Uterus (tissue), 3 donors: ENCODE results near the gene MTCL3.

Experiments used
- DNase-seq, 2 donors: peaks; one replicate each; pipeline ENCODE4 v3.0.0-alpha.2; 2019 to 2020
- H3K27ac ChIP-seq, 2 donors: fragments of 200-600 bp; sonication (generic); 1 replicate in 1 of 2; 2 replicates in 1 of 2; pipeline ENCODE4 v1.5.1; 2016 to 2018
- H3K27me3 ChIP-seq, 2 donors: fragments of 200-600 bp; sonication (generic); one replicate each; pipeline ENCODE4 v1.5.1; 2018 to 2019; ENCODE audit warnings: control low read depth in 1 of 2
- H3K36me3 ChIP-seq, 2 donors: fragments of 200-600 bp; sonication (generic); one replicate each; pipeline ENCODE4 v1.5.1; 2019; ENCODE audit warnings: control low read depth in 1 of 2
- H3K4me1 ChIP-seq, 2 donors: fragments of 200-600 bp; sonication (generic); one replicate each; pipeline ENCODE4 v1.5.1; 2018 to 2019; ENCODE audit warnings: control low read depth in 1 of 2
- H3K4me3 ChIP-seq, 2 donors: fragments of 200-600 bp; sonication (generic); 1 replicate in 1 of 2; 2 replicates in 1 of 2; pipeline ENCODE4 v1.5.1; 2018 to 2019; ENCODE audit warnings: mild to moderate bottlenecking in 1 of 2
- H3K9me3 ChIP-seq, 2 donors: fragments of 200-600 bp; sonication (generic); one replicate each; pipeline ENCODE4 v1.5.1; 2019; ENCODE audit warnings: control low read depth in 1 of 2
- CTCF ChIP-seq, 4 experiments: fragments of 200-600 bp in 2 of 4; fragments of 450-650 bp in 2 of 4; sonication (generic) in 2 of 4; IDR thresholded peaks; one replicate each; pipeline ENCODE4 v1.5.1; 2016 to 2019; ENCODE audit warnings: antibody characterized with exemption in 4 of 4, mild to moderate bottlenecking in 2 of 4, moderate library complexity in 1 of 4
- POLR2A ChIP-seq, 2 donors: fragments of 450-650 bp; IDR thresholded peaks; one replicate each; pipeline ENCODE4 v1.6.1; 2016; ENCODE audit warnings: antibody characterized with exemption in 2 of 2, mild to moderate bottlenecking in 1 of 2, moderate library complexity in 1 of 2
- intact Hi-C: fragments of 100-400 bp; cut with DNase I; formaldehyde crosslinking; loops from one replicate; pipeline ENCODE4 v1.15.1; 2023; ENCODE audit warnings: low total_unique reads
- donor health status: DM: yes; HTN: yes; CAD: no.

The MTCL3 gene

GRCh38 chr6:127494240-127494767 lies 24.8 kb downstream of the MTCL3 start:
- no peaks in the 10 kb centered on the region for H3K4me1 ChIP-seq
- H3K4me3 ChIP-seq = no peak overlapping the region
- DNase-seq = no peak
- no peaks in the 10 kb centered on the region for H3K9me3 ChIP-seq
- H3K36me3 ChIP-seq = no peaks in the 10 kb centered on the region
- H3K27me3 ChIP-seq = no peaks in the 10 kb centered on the region
- intact Hi-C loops = no loop called here
- no peak for TF ChIP-seq POLR2A (IDR thresholded peaks at IDR 0.05)
- TF ChIP-seq CTCF (IDR thresholded peaks at IDR 0.05) = no peak
- H3K27ac ChIP-seq = no peak overlapping the region

DNA sequence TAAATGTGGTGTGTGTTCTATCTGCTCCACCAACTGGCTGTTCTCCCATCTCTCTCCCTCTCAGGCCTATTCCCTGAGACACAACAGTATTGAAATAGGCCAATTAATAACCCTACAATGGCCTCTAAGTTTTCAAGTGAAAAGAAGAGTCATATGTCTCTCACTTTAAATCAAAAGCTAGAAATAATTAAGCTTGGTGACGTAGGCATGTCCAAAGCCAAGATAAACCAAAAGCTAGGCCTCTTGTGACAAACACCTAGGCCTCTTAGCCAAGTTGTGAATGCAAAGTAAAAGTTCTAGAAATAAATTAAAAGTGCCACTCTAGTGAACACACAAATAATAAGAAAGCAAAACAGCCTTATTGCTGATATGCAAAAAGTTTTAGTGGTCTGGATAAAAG lies 29.9 kb downstream of the MTCL3 start:
- no peak for TF ChIP-seq POLR2A (IDR thresholded peaks at IDR 0.05)
- TF ChIP-seq CTCF (IDR thresholded peaks at IDR 0.05) = no peak
- Histone ChIP-seq H3K4me3 (no peak overlapping the region), H3K9me3 (no peaks in the 10 kb centered on the region), H3K36me3 (no peaks in the 10 kb centered on the region), H3K4me1 (peaks cover 0 to 4% of the 10 kb centered on the region in 2 donors), H3K27ac (no peak overlapping the region), H3K27me3 (no peaks in the 10 kb centered on the region)
- no peak for DNase-seq
- intact Hi-C loops = no loop called here

DNA sequence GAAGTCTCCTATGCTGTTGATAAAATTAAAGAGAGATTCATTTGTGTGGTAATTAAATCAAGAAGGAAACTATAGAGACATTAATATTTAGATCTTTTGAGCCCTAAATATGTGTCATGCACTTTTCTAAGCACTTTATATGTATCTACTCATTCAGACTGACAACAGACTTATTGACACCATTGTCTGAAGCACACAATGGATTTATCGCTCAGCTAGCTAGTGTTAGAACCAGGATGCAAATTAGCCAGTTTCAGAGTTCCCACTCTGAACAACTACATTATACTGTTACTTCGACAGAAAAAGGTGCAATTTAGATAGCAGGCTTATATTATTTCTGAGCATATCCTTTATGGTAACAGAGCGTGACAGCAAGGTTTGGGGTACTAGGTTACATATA lies 32.2 kb downstream of the MTCL3 start:
- Histone ChIP-seq H3K4me3 (no peak overlapping the region), H3K36me3 (no peaks in the 10 kb centered on the region), H3K27me3 (no peaks in the 10 kb centered on the region), H3K27ac (no peak overlapping the region), H3K9me3 (no peaks in the 10 kb centered on the region), H3K4me1 (peaks cover 0 to 4% of the 10 kb centered on the region in 2 donors)
- TF ChIP-seq POLR2A (IDR thresholded peaks at IDR 0.05) = no peak
- no peak for TF ChIP-seq CTCF (IDR thresholded peaks at IDR 0.05)
- no peak for DNase-seq
- intact Hi-C loops = no loop called here

DNA sequence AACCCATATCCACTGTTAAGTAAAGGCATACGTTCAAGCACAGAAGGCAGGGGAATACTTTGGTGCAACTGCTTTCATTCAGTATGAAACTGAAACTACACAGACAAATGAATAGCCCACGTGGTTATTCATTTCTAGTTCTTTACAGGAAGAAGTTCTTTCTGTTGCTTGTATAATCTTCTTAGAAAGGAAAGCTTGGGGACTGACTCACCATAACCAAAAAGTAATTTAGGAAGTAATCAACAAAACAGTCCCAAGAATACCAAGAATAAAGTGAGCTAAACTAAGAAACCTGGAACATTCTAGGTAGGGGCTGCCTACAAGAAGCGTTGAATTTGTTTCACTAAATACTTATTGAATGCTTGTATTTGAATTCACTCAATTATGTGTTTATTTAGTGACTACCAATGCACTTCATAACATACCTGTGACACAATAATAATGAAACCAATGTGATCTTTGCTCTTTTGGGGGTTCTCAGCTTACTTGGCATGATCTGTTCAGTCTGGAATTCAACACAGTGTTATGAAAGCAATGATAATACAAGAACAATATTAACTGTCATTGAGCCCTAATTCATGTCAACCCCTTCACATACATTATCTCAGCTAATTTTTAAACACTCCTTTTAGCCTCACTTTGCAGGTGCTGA lies 34.8 kb downstream of the MTCL3 start:
- H3K9me3 ChIP-seq = no peaks in the 10 kb centered on the region
- H3K4me1 ChIP-seq = peaks cover 0 to 4% of the 10 kb centered on the region in 2 donors
- TF ChIP-seq POLR2A (IDR thresholded peaks at IDR 0.05) (no peak), CTCF (IDR thresholded peaks at IDR 0.05) (no peak)
- no peaks in the 10 kb centered on the region for H3K36me3 ChIP-seq
- H3K4me3 ChIP-seq = no peak overlapping the region
- no peak for DNase-seq
- no peaks in the 10 kb centered on the region for H3K27me3 ChIP-seq
- H3K27ac ChIP-seq = peak overlapping the region in 1 of 2 donors; percentile 28
- intact Hi-C loops = no loop called here

GRCh38 chr6:127483399-127484055 lies 35.6 kb downstream of the MTCL3 start:
- Histone ChIP-seq H3K27ac (no peak overlapping the region), H3K9me3 (no peaks in the 10 kb centered on the region), H3K4me3 (no peak overlapping the region), H3K36me3 (no peaks in the 10 kb centered on the region), H3K27me3 (no peaks in the 10 kb centered on the region), H3K4me1 (peaks cover 0 to 4% of the 10 kb centered on the region in 2 donors)
- no peak for TF ChIP-seq CTCF (IDR thresholded peaks at IDR 0.05)
- TF ChIP-seq POLR2A (IDR thresholded peaks at IDR 0.05) = no peak
- intact Hi-C loops = no loop called here
- no peak for DNase-seq
